Duodenal mucosa (tissue), 2 donors: ENCODE measurements around the gene CNTNAP1.

Source experiments
- H3K27ac ChIP-seq: one replicate; pipeline ENCODE4 v1.7.0; 2013; ENCODE audit warnings: low read depth, low read length
- H3K27me3 ChIP-seq, 2 donors: one replicate each; pipeline ENCODE4 v1.7.0; 2013; ENCODE audit warnings: low read length in 2 of 2, control low read depth in 1 of 2; ENCODE audit not compliant: insufficient read depth in 2 of 2, control insufficient read depth in 1 of 2
- H3K36me3 ChIP-seq, 2 donors: one replicate each; pipeline ENCODE4 v1.7.0; 2013; ENCODE audit warnings: low read length in 2 of 2, control low read depth in 1 of 2; ENCODE audit not compliant: insufficient read depth in 2 of 2, control insufficient read depth in 1 of 2
- H3K4me1 ChIP-seq, 2 donors: one replicate each; pipeline ENCODE4 v1.7.0; 2013; ENCODE audit warnings: low read length in 2 of 2, control low read depth in 1 of 2; ENCODE audit not compliant: insufficient read depth in 2 of 2, control insufficient read depth in 1 of 2
- H3K4me3 ChIP-seq, 2 donors: one replicate each; pipeline ENCODE4 v1.7.0; 2013; ENCODE audit warnings: low read length in 2 of 2, low read depth in 1 of 2
- H3K9ac ChIP-seq, 2 donors: one replicate each; pipeline ENCODE4 v1.7.0; 2013; ENCODE audit warnings: low read length in 2 of 2, low read depth in 1 of 2
- H3K9me3 ChIP-seq, 2 donors: one replicate each; pipeline ENCODE4 v1.7.0; 2013; ENCODE audit warnings: low read length in 2 of 2, control low read depth in 1 of 2; ENCODE audit not compliant: control insufficient read depth in 1 of 2

Gene CNTNAP1

GRCh38 chr17:42699415-42699740 lies 17.0 kb downstream of the CNTNAP1 start:
- Histone ChIP-seq H3K9me3 (no peaks in the 10 kb centered on the region), H3K27me3 (no peaks in the 10 kb centered on the region), H3K27ac (no peak overlapping the region), H3K4me1 (no peaks in the 10 kb centered on the region), H3K4me3 (no peak overlapping the region), H3K36me3 (peaks cover 35 to 57% of the 10 kb centered on the region in 2 donors), H3K9ac (no peak overlapping the region)

- Histone ChIP-seq H3K9ac (no peak overlapping the region), H3K27me3 (no peaks in the 10 kb centered on the region), H3K4me1 (peaks cover 0 to under 1% of the 10 kb centered on the region in 2 donors), H3K9me3 (no peaks in the 10 kb centered on the region), H3K36me3 (peaks cover 47 to 65% of the 10 kb centered on the region in 2 donors), H3K4me3 (no peak overlapping the region), H3K27ac (no peak overlapping the region)
These were observed 18.4 kb downstream of the CNTNAP1 start for GRCh38 chr17:42700586-42701289.

- Histone ChIP-seq H3K27me3 (no peaks in the 10 kb centered on the region), H3K27ac (no peak overlapping the region), H3K9ac (no peak overlapping the region), H3K36me3 (peaks cover 56 to 75% of the 10 kb centered on the region in 2 donors), H3K9me3 (no peaks in the 10 kb centered on the region), H3K4me3 (no peak overlapping the region), H3K4me1 (peaks cover 0 to 5% of the 10 kb centered on the region in 2 donors)
These were observed 20.1 kb downstream of the CNTNAP1 start for GRCh38 chr17:42702446-42702845.

GRCh38 chr17:42704490-42704836 lies 22.1 kb downstream of the CNTNAP1 start:
- peaks cover 70 to 89% of the 10 kb centered on the region in 2 donors for H3K36me3 ChIP-seq
- no peak overlapping the region for H3K4me3 ChIP-seq
- peaks cover 0 to 5% of the 10 kb centered on the region in 2 donors for H3K4me1 ChIP-seq
- no peaks in the 10 kb centered on the region for H3K9me3 ChIP-seq
- H3K9ac ChIP-seq, result no peak overlapping the region
- H3K27me3 ChIP-seq, result no peaks in the 10 kb centered on the region
- H3K27ac ChIP-seq, result no peak overlapping the region

- no peaks in the 10 kb centered on the region for H3K27me3 ChIP-seq
- H3K36me3 ChIP-seq, result peaks cover 75 to 94% of the 10 kb centered on the region in 2 donors
- no peaks in the 10 kb centered on the region for H3K9me3 ChIP-seq
- no peak overlapping the region for H3K9ac ChIP-seq
- H3K4me1 ChIP-seq, result peaks cover 0 to 5% of the 10 kb centered on the region in 2 donors
- no peak overlapping the region for H3K4me3 ChIP-seq
- H3K27ac ChIP-seq, result no peak overlapping the region
These were observed 22.6 kb downstream of the CNTNAP1 start for GRCh38 chr17:42704837-42705494.

- Histone ChIP-seq H3K36me3 (peaks cover 63 to 92% of the 10 kb centered on the region in 2 donors), H3K9me3 (no peaks in the 10 kb centered on the region), H3K27me3 (no peaks in the 10 kb centered on the region), H3K27ac (no peak overlapping the region), H3K4me1 (peaks cover 0 to 5% of the 10 kb centered on the region in 2 donors), H3K4me3 (no peak overlapping the region), H3K9ac (no peak overlapping the region)
These were observed 24.4 kb downstream of the CNTNAP1 start for GRCh38 chr17:42706732-42707131.

- H3K4me3 ChIP-seq, result no peak overlapping the region
- no peaks in the 10 kb centered on the region for H3K9me3 ChIP-seq
- peaks cover 0 to 5% of the 10 kb centered on the region in 2 donors for H3K4me1 ChIP-seq
- H3K27ac ChIP-seq, result no peak overlapping the region
- H3K27me3 ChIP-seq, result no peaks in the 10 kb centered on the region
- peaks cover 59 to 88% of the 10 kb centered on the region in 2 donors for H3K36me3 ChIP-seq
- H3K9ac ChIP-seq, result no peak overlapping the region
These were observed 26.3 kb downstream of the CNTNAP1 start for GRCh38 chr17:42708588-42708987.

- Histone ChIP-seq H3K4me3 (no peak overlapping the region), H3K9me3 (no peaks in the 10 kb centered on the region), H3K4me1 (peaks cover 0 to 5% of the 10 kb centered on the region in 2 donors), H3K27me3 (no peaks in the 10 kb centered on the region), H3K9ac (no peak overlapping the region), H3K27ac (no peak overlapping the region), H3K36me3 (peaks cover 52 to 87% of the 10 kb centered on the region in 2 donors)
These were observed 27.2 kb downstream of the CNTNAP1 start for GRCh38 chr17:42709561-42709960.

GRCh38 chr17:42720996-42721583 lies 38.8 kb downstream of the CNTNAP1 start:
- Histone ChIP-seq H3K27ac (no peak overlapping the region), H3K9ac (no peak overlapping the region), H3K9me3 (no peaks in the 10 kb centered on the region), H3K4me3 (no peak overlapping the region), H3K36me3 (peaks cover 35 to 80% of the 10 kb centered on the region in 2 donors), H3K27me3 (no peaks in the 10 kb centered on the region), H3K4me1 (no peaks in the 10 kb centered on the region)

GRCh38 chr17:42723636-42724035 lies 41.3 kb downstream of the CNTNAP1 start:
- Histone ChIP-seq H3K4me3 (no peak overlapping the region), H3K27ac (no peak overlapping the region), H3K36me3 (peaks cover 19 to 64% of the 10 kb centered on the region in 2 donors), H3K27me3 (no peaks in the 10 kb centered on the region), H3K4me1 (no peaks in the 10 kb centered on the region), H3K9me3 (no peaks in the 10 kb centered on the region), H3K9ac (no peak overlapping the region)
